LNCAP (cell line): ENCODE data around the gene SEBOX.
A peak's percentile ranks its signal among the peaks of the same experiment; 100 is the strongest.

Source experiments
- CTCF ChIP-seq: fragments of 450-650 bp; IDR thresholded peaks from 2 replicates; pipeline ENCODE4 v1.5.1; 2017; ENCODE audit warnings: mild to moderate bottlenecking

SEBOX gene

GRCh38 chr17:28347261-28347891, 17.6 kb downstream of the SEBOX start:
- TF ChIP-seq CTCF: peak; percentile 29; the same call in 1 of the 2 replicates

- TF ChIP-seq CTCF: peak; percentile 79
Measured at GRCh38 chr17:28346746-28347246, 18.2 kb downstream of the SEBOX start.

GRCh38 chr17:28346199-28346580, 18.8 kb downstream of the SEBOX start:
- no peak for TF ChIP-seq CTCF

- TF ChIP-seq CTCF: no peak
Measured at GRCh38 chr17:28345419-28346198, 19.4 kb downstream of the SEBOX start.

- no peak for TF ChIP-seq CTCF
Measured at GRCh38 chr17:28344435-28344901, 20.5 kb downstream of the SEBOX start.

GRCh38 chr17:28344011-28344410, 21.0 kb downstream of the SEBOX start:
- TF ChIP-seq CTCF: no peak

- no peak for TF ChIP-seq CTCF
Measured at GRCh38 chr17:28343491-28343932, 21.5 kb downstream of the SEBOX start.
